Sigmoid colon (tissue), 7 donors: ENCODE results near the gene GUCY1A2. TPM values are rescaled to one million over a fixed set of nuclear protein-coding genes. Genes with fewer than 3 reads are reported as not detected.

Source experiments
- DNase-seq: peaks from one replicate; pipeline ENCODE4 v3.0.0-alpha.2; 2019
- H3K27ac ChIP-seq, 4 donors: fragments of 200-600 bp; sonication (generic); one replicate each; pipeline ENCODE4 v1.5.1; 2016 to 2019; ENCODE audit warnings: mild to moderate bottlenecking in 1 of 4
- H3K27me3 ChIP-seq, 3 donors: fragments of 200-600 bp; sonication (generic); one replicate each; pipeline ENCODE4 v1.5.1; 2019; ENCODE audit warnings: mild to moderate bottlenecking in 1 of 3
- H3K36me3 ChIP-seq, 4 donors: fragments of 200-600 bp; sonication (generic); one replicate each; pipeline ENCODE4 v1.5.1; 2016 to 2019
- H3K4me1 ChIP-seq, 4 donors: fragments of 200-600 bp; sonication (generic); one replicate each; pipeline ENCODE4 v1.5.1; 2017 to 2019
- H3K4me3 ChIP-seq, 4 donors: fragments of 200-600 bp; sonication (generic); one replicate each; pipeline ENCODE4 v1.5.1; 2017 to 2019; ENCODE audit warnings: mild to moderate bottlenecking in 2 of 4, moderate library complexity in 1 of 4
- H3K9me3 ChIP-seq, 4 donors: fragments of 200-600 bp in 3 of 4; sonication (generic) in 3 of 4; one replicate each; pipeline versions ENCODE4 v1.5.1 to v1.6.1; 2013 to 2019
- EP300 ChIP-seq, 4 donors: sonication (generic); formaldehyde crosslinking; IDR thresholded peaks; one replicate each; pipeline ENCODE4 v1.6.1; 2017; ENCODE audit warnings: antibody characterized with exemption in 4 of 4
- POLR2A ChIP-seq, 2 donors: fragments of 450-650 bp; IDR thresholded peaks; one replicate each; pipeline ENCODE4 v1.6.1; 2016; ENCODE audit warnings: antibody characterized with exemption in 2 of 2, mild to moderate bottlenecking in 2 of 2, moderate library complexity in 2 of 2
- POLR2AphosphoS5 ChIP-seq, 4 donors: sonication (generic); formaldehyde crosslinking; IDR thresholded peaks; one replicate each; pipeline ENCODE4 v1.6.1; 2017; ENCODE audit warnings: antibody characterized with exemption in 4 of 4
- WGBS, 2 donors: extraction: QIAGEN DNeasy Blood & Tissue Kit; methylation state at CpG; one replicate each; pipeline ENCODE4 v1.1.7; 2013; 5-methylcytosine and 5-hydroxymethylcytosine counted together
- intact Hi-C: fragments of 100-400 bp; cut with DNase I; formaldehyde crosslinking; loops from one replicate; pipeline ENCODE4 v1.15.1; 2023
- polyA plus RNA-seq, 3 donors: library from polyadenylated mRNA; stranded (reverse); fragments of 200-250 nt; gene quantifications; one replicate each; pipeline ENCODE4 v1.2.3, GENCODE V29; 2013
- total RNA-seq, 4 donors: library from RNA; depleted of rRNA; stranded (reverse); fragments of >200 nt; gene quantifications; one replicate each; pipeline ENCODE4 v1.1.0, GENCODE V29; 2016
- TF ChIP-seq, protein P1 (sequence below), 4 experiments: fragments of 450-650 bp in 3 of 4; fragments of 200-600 bp in 1 of 4; IDR thresholded peaks; one replicate each; pipeline ENCODE4 v1.5.1; 2016 to 2019; ENCODE audit warnings: antibody characterized with exemption in 4 of 4, mild to moderate bottlenecking in 3 of 4, moderate library complexity in 2 of 4
- donor health status: healthy with polysubstance abuse.
- donor health status: Bipolar disorder and iron deficiency.
- donor health status: healthy.

Gene GUCY1A2
- total and polyA plus RNA-seq, 7 donors = under 0.01 to 2.9 (median 1.6) TPM; not detected in 1

DNA sequence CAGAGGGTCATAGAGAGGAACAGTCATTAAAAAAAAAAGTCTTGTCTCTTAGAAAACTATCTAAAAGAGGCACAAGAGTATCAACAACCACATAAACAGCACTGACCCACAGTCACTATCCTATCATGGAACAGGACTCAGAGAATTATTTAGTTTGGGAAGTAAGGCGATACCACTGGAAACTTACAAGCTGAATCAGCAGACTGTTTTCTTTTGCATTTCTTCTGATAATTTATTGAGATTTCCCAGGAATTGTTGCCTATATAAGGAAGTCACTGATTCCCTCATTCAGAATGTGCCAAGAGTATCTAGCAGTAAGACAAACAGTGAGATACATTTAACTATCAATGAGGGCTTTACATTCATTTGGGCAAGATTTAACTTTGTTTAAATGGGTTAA, 304.1 kb downstream of the GUCY1A2 start:
- Histone ChIP-seq H3K27ac (no peak overlapping the region), H3K27me3 (no peaks in the 10 kb centered on the region), H3K36me3 (no peaks in the 10 kb centered on the region), H3K4me1 (no peaks in the 10 kb centered on the region), H3K4me3 (no peak overlapping the region), H3K9me3 (no peaks in the 10 kb centered on the region)
- DNase-seq = no peak
- no peak for TF ChIP-seq POLR2A (IDR thresholded peaks at IDR 0.05)
- intact Hi-C loops = no loop called here
- 77 to 80% methylated on average over 1 of the region's 1 CpG for WGBS, 2 donors

GRCh38 chr11:106708348-106708747, 309.9 kb downstream of the GUCY1A2 start:
- 71 to 85% methylated on average over 7 of the region's 7 CpGs for WGBS, 2 donors
- no peak for TF ChIP-seq POLR2AphosphoS5 (IDR thresholded peaks at IDR 0.05)
- no peak for TF ChIP-seq EP300 (IDR thresholded peaks at IDR 0.05)
- TF ChIP-seq, protein P1, sequence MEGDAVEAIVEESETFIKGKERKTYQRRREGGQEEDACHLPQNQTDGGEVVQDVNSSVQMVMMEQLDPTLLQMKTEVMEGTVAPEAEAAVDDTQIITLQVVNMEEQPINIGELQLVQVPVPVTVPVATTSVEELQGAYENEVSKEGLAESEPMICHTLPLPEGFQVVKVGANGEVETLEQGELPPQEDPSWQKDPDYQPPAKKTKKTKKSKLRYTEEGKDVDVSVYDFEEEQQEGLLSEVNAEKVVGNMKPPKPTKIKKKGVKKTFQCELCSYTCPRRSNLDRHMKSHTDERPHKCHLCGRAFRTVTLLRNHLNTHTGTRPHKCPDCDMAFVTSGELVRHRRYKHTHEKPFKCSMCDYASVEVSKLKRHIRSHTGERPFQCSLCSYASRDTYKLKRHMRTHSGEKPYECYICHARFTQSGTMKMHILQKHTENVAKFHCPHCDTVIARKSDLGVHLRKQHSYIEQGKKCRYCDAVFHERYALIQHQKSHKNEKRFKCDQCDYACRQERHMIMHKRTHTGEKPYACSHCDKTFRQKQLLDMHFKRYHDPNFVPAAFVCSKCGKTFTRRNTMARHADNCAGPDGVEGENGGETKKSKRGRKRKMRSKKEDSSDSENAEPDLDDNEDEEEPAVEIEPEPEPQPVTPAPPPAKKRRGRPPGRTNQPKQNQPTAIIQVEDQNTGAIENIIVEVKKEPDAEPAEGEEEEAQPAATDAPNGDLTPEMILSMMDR (IDR thresholded peaks at IDR 0.05) = no peak
- TF ChIP-seq POLR2A (IDR thresholded peaks at IDR 0.05) = no peak
- H3K4me3 ChIP-seq = no peak overlapping the region
- no peak for DNase-seq
- H3K4me1 ChIP-seq = no peaks in the 10 kb centered on the region
- H3K27me3 ChIP-seq = no peaks in the 10 kb centered on the region
- no peaks in the 10 kb centered on the region for H3K9me3 ChIP-seq
- H3K27ac ChIP-seq = no peak overlapping the region
- intact Hi-C loops = no loop called here
- no peaks in the 10 kb centered on the region for H3K36me3 ChIP-seq

DNA sequence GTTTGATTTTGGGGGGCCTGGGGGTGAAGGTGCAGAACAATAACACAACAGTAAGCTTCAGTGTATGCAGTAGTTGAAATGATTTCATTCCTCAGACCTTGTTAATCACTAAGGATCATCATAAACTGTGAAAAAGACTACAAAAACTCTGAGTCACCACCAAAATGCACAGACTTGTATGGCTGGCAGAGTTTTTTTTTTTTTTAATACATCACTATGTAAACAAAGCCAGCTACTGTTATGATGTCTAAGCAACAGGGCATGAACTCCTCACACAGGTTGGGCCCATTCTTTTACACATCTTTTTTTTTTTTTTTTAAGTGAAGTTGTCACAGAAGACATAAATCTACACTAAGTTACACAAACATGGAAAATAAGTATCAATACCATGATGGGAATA, 311.9 kb downstream of the GUCY1A2 start:
- Histone ChIP-seq H3K27me3 (no peaks in the 10 kb centered on the region), H3K4me1 (no peaks in the 10 kb centered on the region), H3K9me3 (no peaks in the 10 kb centered on the region), H3K4me3 (no peak overlapping the region), H3K36me3 (no peaks in the 10 kb centered on the region), H3K27ac (no peak overlapping the region)
- no peak for DNase-seq
- no peak for TF ChIP-seq POLR2A (IDR thresholded peaks at IDR 0.05)
- TF ChIP-seq, protein P1 (IDR thresholded peaks at IDR 0.05) = no peak
- intact Hi-C loops = no loop called here

GRCh38 chr11:106702805-106703204, 315.5 kb downstream of the GUCY1A2 start:
- no peak for DNase-seq
- Histone ChIP-seq H3K27ac (no peak overlapping the region), H3K4me3 (no peak overlapping the region), H3K4me1 (no peaks in the 10 kb centered on the region), H3K27me3 (no peaks in the 10 kb centered on the region), H3K36me3 (no peaks in the 10 kb centered on the region), H3K9me3 (no peaks in the 10 kb centered on the region)
- TF ChIP-seq EP300 (IDR thresholded peaks at IDR 0.05) (no peak), POLR2AphosphoS5 (IDR thresholded peaks at IDR 0.05) (no peak), POLR2A (IDR thresholded peaks at IDR 0.05) (no peak)
- TF ChIP-seq, protein P1 (IDR thresholded peaks at IDR 0.05) = no peak
- intact Hi-C loops = no loop called here
- 79 to 89% methylated on average over 3 of the region's 3 CpGs for WGBS, 2 donors

- Histone ChIP-seq H3K27ac (no peak overlapping the region), H3K36me3 (no peaks in the 10 kb centered on the region), H3K4me1 (no peaks in the 10 kb centered on the region), H3K4me3 (no peak overlapping the region), H3K27me3 (no peaks in the 10 kb centered on the region), H3K9me3 (no peaks in the 10 kb centered on the region)
- intact Hi-C loops = no loop called here
- TF ChIP-seq POLR2AphosphoS5 (IDR thresholded peaks at IDR 0.05) = no peak
- TF ChIP-seq POLR2A (IDR thresholded peaks at IDR 0.05) = no peak
- no peak for TF ChIP-seq EP300 (IDR thresholded peaks at IDR 0.05)
- TF ChIP-seq, protein P1 (IDR thresholded peaks at IDR 0.05) = no peak
- DNase-seq = no peak
- 84 to 85% methylated on average over 2 of the region's 2 CpGs for WGBS, 2 donors
Observed at GRCh38 chr11:106697058-106697457, 321.2 kb downstream of the GUCY1A2 start.
